Measurements from ENCODE around the gene LIMS2.

The LIMS2 gene

GRCh38 chr2:127639111-127639474 is 36.2 kb downstream of the LIMS2 start:
- H3K4me1 ChIP-seq (ENCODE audit: control insufficient read depth, insufficient read depth, low read length), result peaks cover 14% of the 10 kb centered on the region
- H3K4me3 ChIP-seq (ENCODE audit: low read length), result no peak overlapping the region
- no peak for DNase-seq (ENCODE audit: low read depth)
- H3K36me3 ChIP-seq (ENCODE audit: control insufficient read depth, insufficient read depth, low read length, severe bottlenecking), result no peaks in the 10 kb centered on the region
- H3K9me3 ChIP-seq (ENCODE audit: control insufficient read depth, low read length), result no peaks in the 10 kb centered on the region
- H3K9ac ChIP-seq (ENCODE audit: low read length), result no peak overlapping the region
- no peaks in the 10 kb centered on the region for H3K27me3 ChIP-seq (replicated peaks; ENCODE audit: control insufficient read depth, insufficient read depth, low read length)

GRCh38 chr2:127638361-127639110 is 36.8 kb downstream of the LIMS2 start:
- Histone ChIP-seq H3K9me3 (ENCODE audit: control insufficient read depth, low read length) (no peaks in the 10 kb centered on the region), H3K27me3 (replicated peaks; ENCODE audit: control insufficient read depth, insufficient read depth, low read length) (no peaks in the 10 kb centered on the region), H3K4me3 (ENCODE audit: low read length) (no peak overlapping the region), H3K9ac (ENCODE audit: low read length) (peak overlapping the region; percentile 45), H3K36me3 (ENCODE audit: control insufficient read depth, insufficient read depth, low read length, severe bottlenecking) (no peaks in the 10 kb centered on the region), H3K4me1 (ENCODE audit: control insufficient read depth, insufficient read depth, low read length) (peaks cover 16% of the 10 kb centered on the region)
- no peak for DNase-seq (ENCODE audit: low read depth)

- Histone ChIP-seq H3K36me3 (ENCODE audit: control insufficient read depth, insufficient read depth, low read length, severe bottlenecking) (no peaks in the 10 kb centered on the region), H3K9ac (ENCODE audit: low read length) (peak overlapping the region; percentile 51), H3K27me3 (replicated peaks; ENCODE audit: control insufficient read depth, insufficient read depth, low read length) (no peaks in the 10 kb centered on the region), H3K4me3 (ENCODE audit: low read length) (no peak overlapping the region), H3K9me3 (ENCODE audit: control insufficient read depth, low read length) (no peaks in the 10 kb centered on the region), H3K4me1 (ENCODE audit: control insufficient read depth, insufficient read depth, low read length) (peaks cover 16% of the 10 kb centered on the region)
- DNase-seq (ENCODE audit: low read depth), result peak; percentile 87
Observed at GRCh38 chr2:127637725-127638252, 37.5 kb downstream of the LIMS2 start.

- Histone ChIP-seq H3K9me3 (ENCODE audit: control insufficient read depth, low read length) (no peaks in the 10 kb centered on the region), H3K9ac (ENCODE audit: low read length) (peak overlapping the region; percentile 51), H3K27me3 (replicated peaks; ENCODE audit: control insufficient read depth, insufficient read depth, low read length) (no peaks in the 10 kb centered on the region), H3K4me1 (ENCODE audit: control insufficient read depth, insufficient read depth, low read length) (peaks cover 16% of the 10 kb centered on the region), H3K4me3 (ENCODE audit: low read length) (no peak overlapping the region), H3K36me3 (ENCODE audit: control insufficient read depth, insufficient read depth, low read length, severe bottlenecking) (no peaks in the 10 kb centered on the region)
- no peak for DNase-seq (ENCODE audit: low read depth)
Observed at GRCh38 chr2:127637236-127637630, 38.1 kb downstream of the LIMS2 start.

GRCh38 chr2:127636248-127637235 is 38.8 kb downstream of the LIMS2 start:
- no peak for DNase-seq (ENCODE audit: low read depth)
- Histone ChIP-seq H3K4me3 (ENCODE audit: low read length) (no peak overlapping the region), H3K36me3 (ENCODE audit: control insufficient read depth, insufficient read depth, low read length, severe bottlenecking) (no peaks in the 10 kb centered on the region), H3K27me3 (replicated peaks; ENCODE audit: control insufficient read depth, insufficient read depth, low read length) (no peaks in the 10 kb centered on the region), H3K9ac (ENCODE audit: low read length) (peak overlapping the region; percentile 51), H3K9me3 (ENCODE audit: control insufficient read depth, low read length) (no peaks in the 10 kb centered on the region), H3K4me1 (ENCODE audit: control insufficient read depth, insufficient read depth, low read length) (peaks cover 16% of the 10 kb centered on the region)

GRCh38 chr2:127635380-127636237 is 39.7 kb downstream of the LIMS2 start:
- no peak for DNase-seq (ENCODE audit: low read depth)
- H3K4me1 ChIP-seq (ENCODE audit: control insufficient read depth, insufficient read depth, low read length), result peaks cover 16% of the 10 kb centered on the region
- no peaks in the 10 kb centered on the region for H3K9me3 ChIP-seq (ENCODE audit: control insufficient read depth, low read length)
- no peak overlapping the region for H3K9ac ChIP-seq (ENCODE audit: low read length)
- H3K27me3 ChIP-seq (replicated peaks; ENCODE audit: control insufficient read depth, insufficient read depth, low read length), result no peaks in the 10 kb centered on the region
- no peaks in the 10 kb centered on the region for H3K36me3 ChIP-seq (ENCODE audit: control insufficient read depth, insufficient read depth, low read length, severe bottlenecking)
- H3K4me3 ChIP-seq (ENCODE audit: low read length), result no peak overlapping the region

- H3K36me3 ChIP-seq (ENCODE audit: control insufficient read depth, insufficient read depth, low read length, severe bottlenecking), result no peaks in the 10 kb centered on the region
- DNase-seq (ENCODE audit: low read depth), result no peak
- H3K4me1 ChIP-seq (ENCODE audit: control insufficient read depth, insufficient read depth, low read length), result peaks cover 16% of the 10 kb centered on the region
- H3K9me3 ChIP-seq (ENCODE audit: control insufficient read depth, low read length), result no peaks in the 10 kb centered on the region
- H3K4me3 ChIP-seq (ENCODE audit: low read length), result no peak overlapping the region
- H3K9ac ChIP-seq (ENCODE audit: low read length), result no peak overlapping the region
- H3K27me3 ChIP-seq (replicated peaks; ENCODE audit: control insufficient read depth, insufficient read depth, low read length), result no peaks in the 10 kb centered on the region
Observed at GRCh38 chr2:127634626-127635379, 40.5 kb downstream of the LIMS2 start.

- peaks cover 16% of the 10 kb centered on the region for H3K4me1 ChIP-seq (ENCODE audit: control insufficient read depth, insufficient read depth, low read length)
- H3K4me3 ChIP-seq (ENCODE audit: low read length), result no peak overlapping the region
- H3K36me3 ChIP-seq (ENCODE audit: control insufficient read depth, insufficient read depth, low read length, severe bottlenecking), result no peaks in the 10 kb centered on the region
- H3K9ac ChIP-seq (ENCODE audit: low read length), result no peak overlapping the region
- H3K9me3 ChIP-seq (ENCODE audit: control insufficient read depth, low read length), result no peaks in the 10 kb centered on the region
- no peaks in the 10 kb centered on the region for H3K27me3 ChIP-seq (replicated peaks; ENCODE audit: control insufficient read depth, insufficient read depth, low read length)
- DNase-seq (ENCODE audit: low read depth), result no peak
Observed at GRCh38 chr2:127634066-127634617, 41.2 kb downstream of the LIMS2 start.

- no peak for DNase-seq (ENCODE audit: low read depth)
- no peaks in the 10 kb centered on the region for H3K27me3 ChIP-seq (replicated peaks; ENCODE audit: control insufficient read depth, insufficient read depth, low read length)
Observed at GRCh38 chr2:127633556-127634065, 41.7 kb downstream of the LIMS2 start.

More at GRCh38 chr2:127633556-127634065, 41.7 kb downstream of the LIMS2 start:
- Histone ChIP-seq H3K9me3 (ENCODE audit: control insufficient read depth, low read length) (no peaks in the 10 kb centered on the region), H3K4me1 (ENCODE audit: control insufficient read depth, insufficient read depth, low read length) (peaks cover 16% of the 10 kb centered on the region), H3K36me3 (ENCODE audit: control insufficient read depth, insufficient read depth, low read length, severe bottlenecking) (no peaks in the 10 kb centered on the region), H3K9ac (ENCODE audit: low read length) (no peak overlapping the region), H3K4me3 (ENCODE audit: low read length) (no peak overlapping the region)

Data from adipocyte (in vitro differentiated cells).